Caco-2 (cell line): ENCODE data around the gene AURKAIP1. TPM values are rescaled to one million over a fixed set of nuclear protein-coding genes. Genes with fewer than 3 reads are reported as not detected.
A peak's percentile ranks its signal among the peaks of the same experiment; 100 is the strongest.

Experiments used
- BruUV-seq: library from RNA; stranded (reverse); fragments of 400-500 nt; replicated peaks from 2 replicates; lab custom pipeline; 2021; lab: Mats Ljungman, UMichigan
- CTCF ChIA-PET: fragments of 300-600 bp; sonication (Branson Sonifier 250); formaldehyde crosslinking; loops from one replicate; lab custom pipeline; 2022; ENCODE audit warnings: antibody characterized with exemption; lab: Charles Lee
- POLR2A ChIA-PET: fragments of 300-600 bp; sonication (Branson Sonifier 250); formaldehyde crosslinking; loops from one replicate; lab custom pipeline; 2022; ENCODE audit warnings: antibody characterized with exemption; lab: Charles Lee
- DNase-seq, 2 experiments: peaks; one replicate each; pipeline versions ENCODE4 v3.0.0 to v3.0.0-alpha.2; 2020 to 2022
- H3K27me3 ChIP-seq: replicated peaks from 2 replicates; pipeline ENCODE4 v1.6.0; 2011; ENCODE audit warnings: low read length; ENCODE audit not compliant: control insufficient read depth, insufficient read depth
- H3K36me3 ChIP-seq: 2 replicates; pipeline ENCODE4 v1.5.1; 2011; ENCODE audit warnings: low read length; ENCODE audit not compliant: control insufficient read depth, insufficient read depth
- H3K4me1 ChIP-seq: fragments of 250-450 bp; sonication (Bioruptor Pico); 2 replicates; pipeline ENCODE4 v1.5.1; 2020; ENCODE audit warnings: mild to moderate bottlenecking
- H3K4me3 ChIP-seq: 2 replicates; pipeline ENCODE4 v1.5.1; 2011; ENCODE audit warnings: low read depth, mild to moderate bottlenecking, control low read depth, low read length
- H3K9me3 ChIP-seq: fragments of 250-450 bp; sonication (Bioruptor Pico); 2 replicates; pipeline ENCODE4 v1.5.1; 2020; ENCODE audit warnings: mild to moderate bottlenecking, moderate library complexity
- H3K27ac Mint-ChIP-seq: one replicate; pipeline ENCODE4 v1.8.0; 2022; ENCODE audit warnings: mixed read lengths; ENCODE audit not compliant: unreplicated experiment
- H3K27me3 Mint-ChIP-seq: one replicate; pipeline ENCODE4 v1.8.0; 2022; ENCODE audit warnings: mixed read lengths; ENCODE audit not compliant: insufficient read depth, unreplicated experiment
- H3K36me3 Mint-ChIP-seq: one replicate; pipeline ENCODE4 v1.8.0; 2022; ENCODE audit warnings: mild to moderate bottlenecking, mixed read lengths; ENCODE audit not compliant: insufficient read depth, unreplicated experiment
- H3K4me1 Mint-ChIP-seq: one replicate; pipeline ENCODE4 v1.8.0; 2022; ENCODE audit warnings: low read depth, mixed read lengths; ENCODE audit not compliant: unreplicated experiment
- H3K4me3 Mint-ChIP-seq: one replicate; pipeline ENCODE4 v1.8.0; 2022; ENCODE audit warnings: mild to moderate bottlenecking, moderate library complexity, mixed read lengths; ENCODE audit not compliant: unreplicated experiment
- H3K9me3 Mint-ChIP-seq: one replicate; pipeline ENCODE4 v1.8.0; 2022; ENCODE audit warnings: mixed read lengths; ENCODE audit not compliant: unreplicated experiment
- intact Hi-C: fragments of 100-400 bp; cut with micrococcal nuclease; formaldehyde crosslinking; loops from one replicate; pipeline ENCODE4 v1.10.0; 2022; ENCODE audit not compliant: unreplicated experiment
- total RNA-seq: library from RNA; stranded (reverse); gene quantifications from 2 replicates; pipeline ENCODE4 v1.2.3, GENCODE V29; 2022
- TF ChIP-seq, protein P1 (sequence below), 2 experiments: fragments of 200-600 bp in 1 of 2; IDR thresholded peaks; 1 replicate in 1 of 2; 2 replicates in 1 of 2; pipeline versions ENCODE4 v1.5.1 to v1.8.0; 2011 to 2022; ENCODE audit warnings: antibody characterized with exemption in 1 of 2, control low read depth in 1 of 2, inconsistent platforms in 1 of 2, low read depth in 1 of 2, low read length in 1 of 2, mild to moderate bottlenecking in 1 of 2, moderate library complexity in 1 of 2; ENCODE audit not compliant: insufficient read depth in 1 of 2, severe bottlenecking in 1 of 2, unreplicated experiment in 1 of 2

Gene AURKAIP1
- total RNA-seq, 1 experiment from 2014 or later, result 187 TPM

DNA sequence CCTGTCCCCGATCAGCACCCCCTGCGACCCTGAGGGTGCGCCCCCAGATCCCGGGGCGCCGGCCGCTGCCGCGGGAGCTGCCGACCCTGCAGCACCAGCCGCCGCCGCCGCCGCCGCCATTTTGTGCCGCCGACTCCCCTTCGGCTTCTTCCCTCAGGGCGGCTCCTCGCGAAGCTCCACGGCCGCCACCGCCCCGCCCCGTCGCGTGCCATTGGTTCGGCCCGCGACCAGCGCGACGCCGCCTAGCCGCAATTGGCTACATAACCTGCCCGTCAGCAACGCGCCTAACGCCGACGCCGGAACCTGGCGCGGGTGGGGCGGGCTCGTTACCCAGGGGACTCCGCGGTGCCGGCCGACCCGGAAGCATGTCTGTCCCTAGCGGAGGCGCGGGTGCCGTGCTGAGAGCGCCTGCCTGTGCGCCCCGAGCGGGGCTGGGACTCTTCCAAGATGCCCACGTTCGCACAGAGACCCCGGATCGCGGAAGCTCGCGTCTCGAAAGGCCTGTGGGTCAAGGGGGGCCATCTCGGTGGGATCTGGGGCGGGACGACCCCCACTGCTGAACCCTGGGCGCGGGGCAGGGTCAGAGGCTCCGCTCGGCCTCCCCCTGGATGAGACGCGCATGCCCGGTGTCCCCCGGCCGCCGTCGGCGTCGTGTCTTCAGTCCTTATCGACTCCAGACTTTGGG, 24.3 kb upstream of the AURKAIP1 start, which contains the start of gene CCNL2:
TSS of gene CCNL2 (minus strand) at position 149 of the 685 bp plus-strand sequence. CDS start at position 120, 29 bp downstream.
- POLR2A ChIA-PET, result interaction anchor here (0.9 to 1.7 kb wide), 7 partner anchors 8 to 106 kb away, joined by 4 to 16 read pairs (median 6); partner anchors contain the start of genes AURKAIP1 and VWA1
- H3K4me1 Mint-ChIP-seq, result peaks cover 12% of the 10 kb centered on the region
- peak within 1 kb of the TSS; percentile 86 for H3K4me3 Mint-ChIP-seq
- peak within 1 kb of the TSS; percentile 94 for H3K4me3 ChIP-seq
- peaks cover 84% of the 10 kb centered on the region for H3K36me3 Mint-ChIP-seq
- no peaks in the 10 kb centered on the region for H3K9me3 ChIP-seq
- TF ChIP-seq, protein P1, sequence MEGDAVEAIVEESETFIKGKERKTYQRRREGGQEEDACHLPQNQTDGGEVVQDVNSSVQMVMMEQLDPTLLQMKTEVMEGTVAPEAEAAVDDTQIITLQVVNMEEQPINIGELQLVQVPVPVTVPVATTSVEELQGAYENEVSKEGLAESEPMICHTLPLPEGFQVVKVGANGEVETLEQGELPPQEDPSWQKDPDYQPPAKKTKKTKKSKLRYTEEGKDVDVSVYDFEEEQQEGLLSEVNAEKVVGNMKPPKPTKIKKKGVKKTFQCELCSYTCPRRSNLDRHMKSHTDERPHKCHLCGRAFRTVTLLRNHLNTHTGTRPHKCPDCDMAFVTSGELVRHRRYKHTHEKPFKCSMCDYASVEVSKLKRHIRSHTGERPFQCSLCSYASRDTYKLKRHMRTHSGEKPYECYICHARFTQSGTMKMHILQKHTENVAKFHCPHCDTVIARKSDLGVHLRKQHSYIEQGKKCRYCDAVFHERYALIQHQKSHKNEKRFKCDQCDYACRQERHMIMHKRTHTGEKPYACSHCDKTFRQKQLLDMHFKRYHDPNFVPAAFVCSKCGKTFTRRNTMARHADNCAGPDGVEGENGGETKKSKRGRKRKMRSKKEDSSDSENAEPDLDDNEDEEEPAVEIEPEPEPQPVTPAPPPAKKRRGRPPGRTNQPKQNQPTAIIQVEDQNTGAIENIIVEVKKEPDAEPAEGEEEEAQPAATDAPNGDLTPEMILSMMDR (IDR thresholded peaks at IDR 0.05; ENCODE audit: insufficient read depth in 1 of 2, low read depth in 1 of 2, low read length in 1 of 2, severe bottlenecking in 1 of 2, unreplicated experiment in 1 of 2), result peak; percentile 44 to 54
- no TSS peak for BruUV-seq
- H3K4me1 ChIP-seq, result peaks cover 22% of the 10 kb centered on the region
- intact Hi-C loops, result loop anchor here (2.0 to 5.0 kb wide), 2 partner anchors 33 to 41 kb away; no protein-coding TSS in a partner anchor
- H3K36me3 ChIP-seq, result peaks cover 2% of the 10 kb centered on the region; the same call in 1 of the 2 replicates
- no peaks in the 10 kb centered on the region for H3K27me3 ChIP-seq
- CTCF ChIA-PET, result interaction anchor here (1.2 kb wide), 2 partner anchors 34 to 106 kb away, joined by 3 to 4 read pairs; no protein-coding TSS in a partner anchor
- DNase-seq, result peak; percentile 97 to 98
- no peaks in the 10 kb centered on the region for H3K9me3 Mint-ChIP-seq
- no peaks in the 10 kb centered on the region for H3K27me3 Mint-ChIP-seq
- H3K27ac Mint-ChIP-seq, result peak within 1 kb of the TSS; percentile 93

DNA sequence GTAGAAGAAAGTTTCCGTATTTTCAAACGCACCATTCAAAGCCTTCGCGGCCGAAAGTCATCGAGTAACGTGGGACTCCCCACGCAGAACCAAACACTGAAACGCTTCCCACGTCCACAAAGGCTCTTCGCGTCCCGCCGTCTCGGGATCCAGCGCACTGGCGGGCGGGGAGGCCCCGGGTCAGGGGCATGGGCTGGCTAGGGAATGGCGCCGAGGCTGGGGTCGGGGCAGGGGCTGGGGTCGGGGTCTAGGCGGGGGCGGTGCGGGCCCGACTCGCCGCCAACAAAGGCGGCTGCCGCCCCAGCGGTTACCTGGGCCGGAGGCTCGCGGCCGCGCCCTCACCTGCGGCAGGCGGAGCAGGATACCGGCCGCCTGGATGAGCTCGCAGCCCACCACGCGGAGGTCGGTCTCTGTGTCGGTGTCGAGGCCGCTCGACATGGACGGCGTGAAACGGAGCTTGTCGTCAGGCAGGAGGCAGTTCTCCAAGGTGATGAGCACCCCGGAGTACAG, 23.7 kb upstream of the AURKAIP1 start:
- no peaks in the 10 kb centered on the region for H3K27me3 ChIP-seq
- Mint-ChIP-seq H3K27ac (peak overlapping the region; percentile 76), H3K36me3 (peaks cover 84% of the 10 kb centered on the region), H3K27me3 (no peaks in the 10 kb centered on the region), H3K9me3 (no peaks in the 10 kb centered on the region), H3K4me1 (peaks cover 12% of the 10 kb centered on the region), H3K4me3 (peak overlapping the region; percentile 86)
- no TSS peak for BruUV-seq
- no peak for DNase-seq
- POLR2A ChIA-PET, result interaction anchor here (0.9 to 1.7 kb wide), 7 partner anchors 9 to 106 kb away, joined by 4 to 16 read pairs (median 6); partner anchors contain the start of genes AURKAIP1 and VWA1
- CTCF ChIA-PET, result interaction anchor here (1.2 kb wide), 1 partner anchor 34 kb away, joined by 3 read pairs; no protein-coding TSS in a partner anchor
- H3K9me3 ChIP-seq, result no peaks in the 10 kb centered on the region
- H3K4me3 ChIP-seq, result peak overlapping the region; percentile 94
- TF ChIP-seq, protein P1 (IDR thresholded peaks at IDR 0.05; ENCODE audit: insufficient read depth in 1 of 2, low read depth in 1 of 2, low read length in 1 of 2, severe bottlenecking in 1 of 2, unreplicated experiment in 1 of 2), result no peak
- intact Hi-C loops, result loop anchor here (2.0 to 5.0 kb wide), 2 partner anchors 34 to 42 kb away; no protein-coding TSS in a partner anchor
- peaks cover 2% of the 10 kb centered on the region; the same call in 1 of the 2 replicates for H3K36me3 ChIP-seq
- peaks cover 22% of the 10 kb centered on the region for H3K4me1 ChIP-seq
